CD8-positive, alpha-beta memory T cell (primary cell): ENCODE results near the gene DIS3. TPM values are rescaled to one million over a fixed set of nuclear protein-coding genes. Genes with fewer than 3 reads are reported as not detected.

Experiments used
- polyA plus RNA-seq: library from polyadenylated mRNA; unstranded; fragments of 300-500 nt; fragmentation: Illumina TruSeq; gene quantifications from one replicate; pipeline ENCODE4 v1.2.3, GENCODE V29; 2021
- total RNA-seq, 2 experiments: library from RNA; stranded (reverse); gene quantifications; one replicate each; pipeline ENCODE4 v1.2.3, GENCODE V29; 2021

Gene DIS3
- total and polyA plus RNA-seq, 3 experiments from 2014 or later = 14.3 to 58.1 (median 57.0) TPM

Other genes with a start within 250 kb of the DIS3 start
- gene MZT1, start 54.3 kb downstream of the DIS3 start, total RNA-seq = 10 to 100 TPM; 26.3 to 30.6 TPM
- gene MZT1, start 54.3 kb downstream of the DIS3 start, polyA plus RNA-seq = 7.8 TPM
- 10 to 100 TPM; 10.7 to 12.1 TPM for gene BORA, start 54.0 kb downstream of the DIS3 start, total RNA-seq
- 7.8 TPM for gene BORA, start 54.0 kb downstream of the DIS3 start, polyA plus RNA-seq
- gene PIBF1, start 233 bp upstream of the DIS3 start, total RNA-seq = 10 to 100 TPM; 20.2 to 21.7 TPM
- 17.7 TPM for gene PIBF1, start 233 bp upstream of the DIS3 start, polyA plus RNA-seq